Esophagus squamous epithelium (tissue), 4 donors: ENCODE data around the gene PLAAT4.

ENCODE experiments used
- POLR2A ChIP-seq, 4 donors: fragments of 450-650 bp; IDR thresholded peaks; one replicate each; pipeline ENCODE4 v1.6.1; 2017; ENCODE audit warnings: antibody characterized with exemption in 4 of 4, mild to moderate bottlenecking in 4 of 4, moderate library complexity in 3 of 4
- TF ChIP-seq, protein P1 (sequence below), 6 experiments: fragments of 450-650 bp in 4 of 6; fragments of 200-600 bp in 2 of 6; sonication (generic) in 2 of 6; IDR thresholded peaks; one replicate each; pipeline ENCODE4 v1.5.1; 2016 to 2019; ENCODE audit warnings: antibody characterized with exemption in 6 of 6, mild to moderate bottlenecking in 4 of 6, moderate library complexity in 4 of 6

DNA sequence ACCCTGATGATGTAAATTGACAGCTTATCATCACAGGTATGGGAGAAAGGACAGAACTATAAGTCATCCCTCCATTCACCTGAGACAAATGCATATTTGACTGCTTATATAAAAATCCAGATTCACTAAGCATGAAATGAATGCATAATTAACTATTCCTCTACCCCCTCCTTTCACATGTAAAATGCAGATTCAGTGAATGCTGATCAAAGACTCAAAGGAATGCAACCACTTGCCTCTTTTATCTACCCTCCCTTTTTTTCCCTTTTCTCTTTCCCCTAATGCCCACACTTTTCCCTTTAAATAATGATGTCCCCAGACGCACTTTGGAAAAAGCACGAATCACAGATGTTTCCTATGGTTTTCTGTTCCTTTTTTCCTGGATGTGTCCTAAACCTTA lies 4.5 kb upstream of the PLAAT4 start:
- TF ChIP-seq, protein P1, sequence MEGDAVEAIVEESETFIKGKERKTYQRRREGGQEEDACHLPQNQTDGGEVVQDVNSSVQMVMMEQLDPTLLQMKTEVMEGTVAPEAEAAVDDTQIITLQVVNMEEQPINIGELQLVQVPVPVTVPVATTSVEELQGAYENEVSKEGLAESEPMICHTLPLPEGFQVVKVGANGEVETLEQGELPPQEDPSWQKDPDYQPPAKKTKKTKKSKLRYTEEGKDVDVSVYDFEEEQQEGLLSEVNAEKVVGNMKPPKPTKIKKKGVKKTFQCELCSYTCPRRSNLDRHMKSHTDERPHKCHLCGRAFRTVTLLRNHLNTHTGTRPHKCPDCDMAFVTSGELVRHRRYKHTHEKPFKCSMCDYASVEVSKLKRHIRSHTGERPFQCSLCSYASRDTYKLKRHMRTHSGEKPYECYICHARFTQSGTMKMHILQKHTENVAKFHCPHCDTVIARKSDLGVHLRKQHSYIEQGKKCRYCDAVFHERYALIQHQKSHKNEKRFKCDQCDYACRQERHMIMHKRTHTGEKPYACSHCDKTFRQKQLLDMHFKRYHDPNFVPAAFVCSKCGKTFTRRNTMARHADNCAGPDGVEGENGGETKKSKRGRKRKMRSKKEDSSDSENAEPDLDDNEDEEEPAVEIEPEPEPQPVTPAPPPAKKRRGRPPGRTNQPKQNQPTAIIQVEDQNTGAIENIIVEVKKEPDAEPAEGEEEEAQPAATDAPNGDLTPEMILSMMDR (IDR thresholded peaks at IDR 0.05), result no peak
- no peak for TF ChIP-seq POLR2A (IDR thresholded peaks at IDR 0.05)
